Hepatic stellate cell (primary cell): ENCODE results near the gene RAB4B.
"Not testable (repeated sequence)": the region's sequence is repeated elsewhere in the genome, so short reads cannot be mapped to it uniquely, and the experiment has no call there.

Experiments
- DNase-seq: peaks from one replicate; pipeline ENCODE4 v3.0.0; 2011; ENCODE audit warnings: low spot score

RAB4B gene

GRCh38 chr19:40780582-40780981 lies 2.5 kb downstream of the RAB4B start:
- no peak for DNase-seq

DNA sequence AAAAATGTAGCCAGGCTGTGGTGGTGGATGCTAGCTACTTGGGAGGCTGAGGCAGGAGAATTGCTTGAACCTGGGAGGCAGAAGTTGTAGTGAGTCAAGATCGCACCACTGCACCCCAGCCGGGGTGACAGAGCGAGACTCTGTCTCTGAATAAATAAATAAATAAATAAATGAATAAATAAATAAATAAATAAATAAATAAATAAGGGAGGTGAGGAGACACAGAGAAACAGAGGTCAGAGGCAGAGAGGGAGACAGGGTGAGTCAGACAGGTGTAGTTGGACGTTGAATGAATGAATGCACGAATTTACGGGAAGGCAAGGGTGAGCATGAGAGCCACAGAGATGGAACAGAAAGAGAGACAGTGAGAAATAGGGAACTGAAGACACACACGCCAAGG lies 3.1 kb downstream of the RAB4B start:
- no peak for DNase-seq

DNA sequence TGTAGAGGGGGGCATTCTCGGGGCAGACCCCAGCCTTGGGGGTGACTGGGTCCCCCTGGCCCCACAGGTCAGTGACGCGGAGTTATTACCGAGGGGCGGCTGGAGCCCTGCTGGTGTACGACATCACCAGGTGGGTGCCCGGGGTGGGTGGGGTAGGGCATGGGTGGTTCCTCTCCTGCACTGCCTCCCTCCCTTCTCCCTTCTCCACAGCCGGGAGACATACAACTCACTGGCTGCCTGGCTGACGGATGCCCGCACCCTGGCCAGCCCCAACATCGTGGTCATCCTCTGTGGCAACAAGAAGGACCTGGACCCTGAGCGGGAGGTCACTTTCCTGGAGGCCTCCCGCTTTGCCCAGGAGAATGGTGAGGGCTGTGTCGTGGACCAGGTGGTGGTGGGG lies 5.7 kb downstream of the RAB4B start:
- DNase-seq = no peak

GRCh38 chr19:40784146-40784545 lies 6.1 kb downstream of the RAB4B start:
- not testable (repeated sequence) for DNase-seq

DNA sequence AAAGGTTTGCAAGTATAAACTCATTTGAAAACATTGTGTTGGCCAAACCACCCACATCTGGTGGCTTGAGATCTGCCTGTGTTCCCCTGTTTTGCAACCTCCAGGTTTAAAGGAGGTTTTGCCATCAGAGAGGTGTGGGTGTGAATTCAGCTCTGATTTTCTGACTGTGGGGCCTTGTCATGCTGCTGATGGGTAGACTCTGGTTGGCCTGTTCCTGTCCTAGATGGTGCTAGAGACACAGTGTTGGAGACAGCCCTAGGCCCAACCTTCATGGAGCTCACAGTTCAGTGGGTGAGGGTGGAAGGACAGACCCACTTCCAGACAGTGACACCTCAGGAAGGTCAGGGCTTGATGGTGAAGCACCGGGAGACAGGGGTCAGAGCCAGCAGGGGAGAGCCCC lies 7.5 kb downstream of the RAB4B start:
- DNase-seq = no peak

DNA sequence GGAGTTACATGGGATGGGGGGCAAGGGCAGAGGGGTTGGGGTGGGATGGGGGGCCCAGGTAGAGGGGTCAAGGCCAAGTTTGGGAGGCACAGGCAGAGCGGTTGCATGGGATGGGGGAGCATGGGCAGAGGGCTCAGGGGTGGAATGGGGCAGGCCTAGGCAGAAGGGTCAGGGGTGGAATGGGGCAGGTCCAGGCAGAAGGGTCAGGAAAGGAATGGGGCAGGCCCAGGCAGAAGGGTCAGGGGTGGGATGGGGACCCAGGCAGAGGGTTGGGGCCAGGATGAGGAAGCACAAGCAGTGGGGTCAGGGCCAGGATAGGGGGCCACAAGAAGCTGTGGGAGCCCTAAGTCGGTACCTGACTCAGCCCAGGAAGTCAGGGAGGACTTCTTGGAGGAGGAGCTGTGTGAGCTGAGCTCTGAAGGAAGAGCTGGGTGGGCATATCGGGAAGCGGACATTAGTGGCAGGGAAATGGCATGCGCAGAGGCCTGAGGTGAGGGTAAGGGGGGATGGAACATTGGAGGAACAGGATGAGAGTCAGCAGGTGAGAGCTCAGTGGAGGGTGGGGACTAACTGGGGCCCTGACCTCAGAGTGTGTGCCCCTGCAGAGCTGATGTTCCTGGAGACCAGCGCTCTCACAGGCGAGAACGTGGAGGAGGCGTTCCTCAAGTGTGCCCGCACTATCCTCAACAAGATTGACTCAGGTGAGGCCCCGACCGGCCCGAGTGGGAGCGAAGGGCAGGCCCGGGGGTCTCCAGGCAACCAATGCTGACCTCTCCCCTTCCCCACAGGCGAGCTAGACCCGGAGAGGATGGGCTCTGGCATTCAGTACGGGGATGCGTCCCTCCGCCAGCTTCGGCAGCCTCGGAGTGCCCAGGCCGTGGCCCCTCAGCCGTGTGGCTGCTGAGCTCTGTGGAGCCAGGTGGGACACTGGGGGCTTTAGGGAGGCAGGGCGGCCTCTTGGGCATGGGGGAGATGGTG lies 8.3 kb downstream of the RAB4B start:
- no peak for DNase-seq

DNA sequence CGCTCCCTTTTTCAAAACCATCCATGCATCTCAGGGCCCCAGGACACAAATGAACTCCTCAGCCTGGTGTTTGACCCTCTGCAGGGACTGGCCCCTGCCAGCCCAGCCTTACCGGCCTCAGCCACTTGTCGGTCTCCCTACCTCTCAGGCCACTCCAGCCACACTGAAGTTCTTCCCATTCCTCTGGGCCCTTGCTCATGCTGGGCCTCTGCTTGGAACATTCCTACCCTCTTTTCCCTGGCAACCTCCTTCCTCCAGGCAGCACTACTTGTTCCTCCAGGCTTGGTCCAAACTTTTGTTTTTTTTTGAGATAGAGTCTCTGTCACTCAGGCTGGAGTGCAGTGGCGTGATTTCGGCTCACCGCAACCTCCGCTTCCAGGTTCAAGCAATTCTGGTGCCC lies 13.3 kb downstream of the RAB4B start:
- DNase-seq = no peak

DNA sequence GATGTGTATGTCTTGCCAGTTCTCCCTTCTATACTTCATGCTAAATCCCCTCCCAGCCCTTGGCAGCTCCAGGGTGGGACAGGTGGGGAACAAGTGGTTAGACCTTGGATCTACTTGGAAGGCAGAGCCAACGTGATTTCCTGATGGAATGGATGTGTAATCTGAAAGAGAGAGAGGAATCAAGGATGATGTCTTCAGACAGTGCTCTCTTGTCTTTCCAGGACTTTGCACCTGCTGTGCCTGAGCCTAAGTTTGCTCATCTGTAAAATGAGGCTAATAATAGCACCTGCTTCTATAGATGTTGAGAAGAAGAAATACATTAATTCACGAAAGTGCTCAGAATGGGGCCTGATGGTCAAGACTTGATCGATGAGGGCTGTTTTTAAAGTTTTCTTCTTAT lies 13.9 kb downstream of the RAB4B start:
- DNase-seq = no peak

DNA sequence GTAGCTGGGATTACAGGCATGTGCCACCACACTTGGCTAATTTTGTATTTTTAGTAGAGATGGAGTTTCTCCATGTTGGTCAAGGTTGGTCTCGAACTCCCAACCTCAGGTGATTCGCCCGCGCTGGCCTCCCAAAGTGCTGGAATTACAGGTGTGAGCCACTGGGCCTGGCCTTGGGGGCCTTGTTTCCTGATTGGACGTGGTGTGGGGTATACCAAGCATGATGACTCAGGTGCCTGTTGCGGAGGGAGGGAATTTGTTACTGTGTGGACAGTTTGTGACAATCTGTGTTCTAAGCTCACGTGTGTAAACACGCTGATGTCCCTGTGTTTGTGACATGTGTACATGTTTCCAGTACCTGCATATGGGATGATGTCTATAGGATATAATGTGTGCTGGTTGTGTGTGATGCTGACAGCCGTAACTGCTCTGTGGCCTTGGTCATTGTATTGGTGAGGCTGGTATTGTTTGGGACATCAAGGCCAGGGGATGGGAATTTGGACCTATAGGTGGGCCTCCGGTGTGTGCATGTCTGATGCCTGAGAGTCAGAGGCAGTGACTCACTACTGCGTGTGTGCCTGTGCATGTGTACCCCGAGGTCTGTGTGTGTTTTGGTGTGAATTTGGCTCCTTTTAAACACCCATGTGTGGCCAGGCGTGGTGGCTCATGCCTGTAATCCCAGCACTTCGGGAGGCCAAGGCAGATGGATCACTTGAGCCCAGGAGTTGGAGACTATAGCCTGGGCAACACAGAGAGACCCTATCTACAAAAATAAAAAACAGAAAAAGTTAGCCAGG lies 19.3 kb downstream of the RAB4B start:
- DNase-seq = no peak

- DNase-seq = peak; percentile 82
Measured at GRCh38 chr19:40797963-40798682, 20.1 kb downstream of the RAB4B start.

- DNase-seq = peak; percentile 95
Measured at GRCh38 chr19:40798683-40799557, 20.9 kb downstream of the RAB4B start, which contains the start of gene EGLN2. EGLN2 (plus strand) TSS chr19:40799191; CDS start chr19:40800573, 1,382 bp downstream.

DNA sequence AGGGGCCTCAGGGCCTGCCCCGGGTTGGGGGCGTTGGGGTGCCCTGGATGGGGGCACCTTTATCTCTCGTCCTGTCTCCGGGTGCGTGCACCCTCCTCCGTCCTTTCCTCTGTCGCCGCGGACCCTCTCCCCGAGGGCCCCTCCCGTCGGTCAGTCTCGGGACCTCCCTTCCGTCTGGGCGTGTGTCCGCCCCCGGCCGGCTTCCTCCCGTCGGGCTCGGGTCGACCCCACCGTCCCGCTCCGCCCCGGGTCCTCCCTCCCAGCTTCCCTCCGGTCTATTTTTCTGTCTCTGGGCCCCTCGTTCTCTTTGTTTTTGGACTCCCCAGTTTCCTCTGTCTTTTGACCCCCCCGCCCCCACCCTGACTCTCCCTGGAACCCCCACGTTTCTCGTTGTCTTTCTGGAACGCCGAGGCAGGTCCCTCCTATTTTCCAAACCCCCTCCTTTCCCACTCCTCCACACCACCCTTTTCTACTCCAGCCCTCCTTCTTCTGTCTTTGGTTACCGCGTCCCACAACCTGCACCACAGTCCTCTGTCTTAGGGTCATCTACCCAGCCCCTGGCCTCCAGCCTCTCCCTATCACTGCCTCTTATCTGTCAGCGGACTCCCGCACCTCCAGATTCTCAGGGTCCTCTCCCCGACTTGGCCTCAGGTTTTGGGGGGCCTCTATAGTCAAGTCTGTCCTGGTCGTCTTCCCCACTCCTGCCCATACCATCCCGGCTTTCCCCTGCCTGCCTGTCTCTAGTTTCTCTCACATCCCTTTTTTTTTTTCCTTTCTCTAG lies 21.7 kb downstream of the RAB4B start:
- peak; percentile 47 for DNase-seq

GRCh38 chr19:40800339-40800996 lies 22.4 kb downstream of the RAB4B start:
- no peak for DNase-seq

GRCh38 chr19:40800997-40801377 lies 22.9 kb downstream of the RAB4B start:
- DNase-seq = no peak

GRCh38 chr19:40801426-40802299 lies 23.6 kb downstream of the RAB4B start:
- DNase-seq = no peak

GRCh38 chr19:40802300-40803169 lies 24.5 kb downstream of the RAB4B start:
- DNase-seq = no peak

GRCh38 chr19:40803170-40803856 lies 25.3 kb downstream of the RAB4B start:
- no peak for DNase-seq
